Endothelial cell (in vitro differentiated cells): ENCODE results near the gene PPT2. TPM values are rescaled to one million over a fixed set of nuclear protein-coding genes. Genes with fewer than 3 reads are reported as not detected.

Experiments
- DNase-seq: peaks from one replicate; pipeline ENCODE4 v3.0.0; 2021; ENCODE audit warnings: low spot score
- H3K27ac Mint-ChIP-seq: one replicate; pipeline ENCODE4 v1.8.0; 2021; ENCODE audit warnings: mixed read lengths, inconsistent platforms; ENCODE audit not compliant: unreplicated experiment
- H3K27me3 Mint-ChIP-seq: one replicate; pipeline ENCODE4 v1.8.0; 2021; ENCODE audit warnings: mild to moderate bottlenecking, moderate library complexity, mixed read lengths, inconsistent platforms; ENCODE audit not compliant: unreplicated experiment
- H3K36me3 Mint-ChIP-seq: one replicate; pipeline ENCODE4 v1.8.0; 2021; ENCODE audit warnings: mild to moderate bottlenecking, low read depth, mixed read lengths, inconsistent platforms; ENCODE audit not compliant: unreplicated experiment
- H3K4me1 Mint-ChIP-seq: one replicate; pipeline ENCODE4 v1.8.0; 2021; ENCODE audit warnings: mild to moderate bottlenecking, mixed read lengths, inconsistent platforms; ENCODE audit not compliant: unreplicated experiment
- H3K4me3 Mint-ChIP-seq: one replicate; pipeline ENCODE4 v1.8.0; 2021; ENCODE audit warnings: mild to moderate bottlenecking, mixed read lengths, inconsistent platforms; ENCODE audit not compliant: unreplicated experiment
- H3K9me3 Mint-ChIP-seq: one replicate; pipeline ENCODE4 v1.8.0; 2021; ENCODE audit warnings: mixed read lengths, inconsistent platforms; ENCODE audit not compliant: unreplicated experiment
- total RNA-seq: library from RNA; stranded (reverse); fragmentation: NEBNext Ultra II Directional; extraction: Animal tissue kit (Norgen Biotek cat#: 25700); gene quantifications from one replicate; pipeline ENCODE4 v1.2.1, GENCODE V29; 2021; ENCODE audit not compliant: unreplicated experiment
- TF ChIP-seq, protein P1 (sequence below): fragments of 200-600 bp; sonication (generic); IDR thresholded peaks from one replicate; pipeline ENCODE4 v1.5.0; 2021; ENCODE audit warnings: antibody characterized with exemption; ENCODE audit not compliant: unreplicated experiment

Gene PPT2
- total RNA-seq, 1 donor from 2014 or later, result 44.4 TPM

DNA sequence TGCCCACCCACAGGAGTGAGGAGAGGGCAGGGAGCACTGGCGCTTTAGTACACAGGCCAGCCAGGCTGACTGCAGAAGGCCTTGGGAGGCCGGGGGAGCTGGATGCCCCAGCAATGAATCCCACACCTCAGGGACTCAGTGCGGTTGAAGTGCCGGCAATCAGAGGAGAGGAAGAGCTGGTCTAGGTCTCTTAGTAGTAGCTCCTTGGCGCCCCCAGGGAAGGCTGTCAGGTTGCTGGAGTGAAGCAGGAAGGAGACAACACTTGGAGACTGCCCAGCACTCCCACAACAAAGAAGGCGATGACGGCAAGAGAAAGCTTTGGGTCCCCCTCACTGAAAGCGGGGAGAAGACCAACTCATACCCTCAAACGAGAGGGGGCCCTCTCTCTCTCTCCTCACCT is 36.5 kb upstream of the PPT2 start:
- Mint-ChIP-seq H3K36me3 (peaks cover 35% of the 10 kb centered on the region), H3K9me3 (no peaks in the 10 kb centered on the region), H3K4me3 (no peak overlapping the region), H3K4me1 (peaks cover 17% of the 10 kb centered on the region), H3K27ac (no peak overlapping the region), H3K27me3 (peaks cover 9% of the 10 kb centered on the region)
- TF ChIP-seq, protein P1, sequence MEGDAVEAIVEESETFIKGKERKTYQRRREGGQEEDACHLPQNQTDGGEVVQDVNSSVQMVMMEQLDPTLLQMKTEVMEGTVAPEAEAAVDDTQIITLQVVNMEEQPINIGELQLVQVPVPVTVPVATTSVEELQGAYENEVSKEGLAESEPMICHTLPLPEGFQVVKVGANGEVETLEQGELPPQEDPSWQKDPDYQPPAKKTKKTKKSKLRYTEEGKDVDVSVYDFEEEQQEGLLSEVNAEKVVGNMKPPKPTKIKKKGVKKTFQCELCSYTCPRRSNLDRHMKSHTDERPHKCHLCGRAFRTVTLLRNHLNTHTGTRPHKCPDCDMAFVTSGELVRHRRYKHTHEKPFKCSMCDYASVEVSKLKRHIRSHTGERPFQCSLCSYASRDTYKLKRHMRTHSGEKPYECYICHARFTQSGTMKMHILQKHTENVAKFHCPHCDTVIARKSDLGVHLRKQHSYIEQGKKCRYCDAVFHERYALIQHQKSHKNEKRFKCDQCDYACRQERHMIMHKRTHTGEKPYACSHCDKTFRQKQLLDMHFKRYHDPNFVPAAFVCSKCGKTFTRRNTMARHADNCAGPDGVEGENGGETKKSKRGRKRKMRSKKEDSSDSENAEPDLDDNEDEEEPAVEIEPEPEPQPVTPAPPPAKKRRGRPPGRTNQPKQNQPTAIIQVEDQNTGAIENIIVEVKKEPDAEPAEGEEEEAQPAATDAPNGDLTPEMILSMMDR, result no peak
- no peak for DNase-seq

DNA sequence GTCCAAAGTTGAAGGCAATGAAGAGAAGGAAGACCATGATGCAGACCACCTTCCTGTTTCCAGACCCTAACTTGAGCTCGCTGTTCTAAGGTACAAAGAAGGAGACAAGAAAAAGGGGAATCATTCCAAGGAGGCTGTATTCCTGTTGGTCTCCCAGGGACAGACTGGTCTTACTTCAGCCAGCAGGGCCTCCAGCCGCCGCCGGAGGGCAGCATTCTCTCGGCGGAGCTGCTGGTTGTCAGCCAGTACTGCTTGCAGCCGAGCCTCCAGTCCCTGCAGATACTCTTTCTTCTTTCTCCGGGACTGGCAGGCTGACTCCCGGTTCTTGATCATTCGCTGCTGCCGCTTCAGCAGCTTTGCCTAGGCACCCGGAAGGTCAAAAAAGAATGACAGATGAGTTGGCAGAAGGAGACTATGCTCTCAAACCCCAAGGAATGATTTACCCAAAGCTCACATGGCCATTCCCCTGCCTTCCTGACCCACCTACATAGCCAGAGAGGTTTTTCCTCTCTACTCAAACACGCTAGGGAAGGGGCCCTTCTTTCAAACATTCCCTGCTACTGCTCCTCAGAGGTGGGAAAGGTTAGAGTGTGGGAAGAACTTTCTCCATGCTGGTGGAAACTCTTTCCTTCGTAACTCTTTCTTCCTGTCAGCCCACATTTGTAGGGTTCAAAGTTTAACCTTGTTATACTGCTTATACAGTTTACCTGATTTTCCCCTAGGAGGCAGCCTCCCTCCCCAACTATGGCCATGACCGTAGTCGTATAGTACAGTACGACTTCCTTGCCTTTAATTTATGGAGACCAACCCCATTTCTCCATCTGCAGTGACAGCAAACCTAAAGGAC is 34.9 kb upstream of the PPT2 start:
- DNase-seq, result peak; percentile 85
- Mint-ChIP-seq H3K9me3 (no peaks in the 10 kb centered on the region), H3K36me3 (peaks cover 30% of the 10 kb centered on the region), H3K4me1 (peaks cover 5% of the 10 kb centered on the region), H3K27ac (no peak overlapping the region), H3K4me3 (no peak overlapping the region), H3K27me3 (peaks cover 9% of the 10 kb centered on the region)
- TF ChIP-seq, protein P1, result peak; percentile 55

DNA sequence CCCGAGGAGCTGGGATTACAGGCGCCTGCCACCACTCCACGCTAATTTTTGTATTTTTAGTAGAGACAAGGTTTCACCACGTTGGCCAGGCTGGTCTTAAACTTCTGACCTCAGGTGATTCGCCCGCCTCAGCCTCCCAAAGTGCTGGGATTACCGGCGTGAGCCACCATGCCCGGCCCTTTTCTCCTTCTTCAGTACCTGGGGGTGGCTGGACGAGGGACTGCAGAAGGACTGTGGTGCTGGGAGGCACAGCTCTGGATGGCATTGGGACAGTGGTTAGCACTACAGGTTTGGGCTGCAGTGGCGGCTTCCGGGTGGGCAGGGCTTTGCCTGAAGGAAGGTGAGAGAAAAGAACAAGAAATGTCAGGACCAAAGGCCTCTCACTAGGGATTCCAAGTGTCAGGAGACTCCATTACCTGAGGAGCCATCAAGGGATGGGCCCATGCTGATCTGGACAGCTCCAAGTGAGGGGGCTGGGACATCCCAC is 33.3 kb upstream of the PPT2 start:
- no peak overlapping the region for H3K27ac Mint-ChIP-seq
- H3K36me3 Mint-ChIP-seq, result peaks cover 33% of the 10 kb centered on the region

DNA sequence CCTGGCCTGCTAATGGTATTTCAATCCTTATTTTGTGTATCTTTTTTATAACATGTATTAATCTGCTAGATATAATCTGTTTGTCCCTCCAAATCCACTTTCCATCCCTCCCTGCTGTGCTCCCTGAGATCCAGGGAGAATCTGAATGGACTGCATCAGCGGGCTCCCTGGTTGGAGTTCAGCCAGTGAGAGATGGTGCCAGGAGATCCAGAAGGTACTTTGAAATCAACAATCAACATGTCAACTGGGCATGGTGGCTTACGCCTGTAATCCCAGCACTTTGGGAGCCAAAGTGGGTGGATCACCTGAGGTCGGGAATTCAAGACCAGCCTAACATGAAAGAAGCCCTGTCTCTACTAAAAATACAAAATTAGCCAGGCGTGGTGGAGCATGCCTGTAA is 30.3 kb upstream of the PPT2 start:
- Mint-ChIP-seq H3K36me3 (peaks cover 35% of the 10 kb centered on the region), H3K27ac (no peak overlapping the region)

More for the DNA sequence above, 33.3 kb upstream of the PPT2 start:
- Mint-ChIP-seq H3K27me3 (peaks cover 9% of the 10 kb centered on the region), H3K4me3 (no peak overlapping the region), H3K4me1 (peaks cover 9% of the 10 kb centered on the region), H3K9me3 (no peaks in the 10 kb centered on the region)
- TF ChIP-seq, protein P1, result no peak
- no peak for DNase-seq

More for the DNA sequence above, 30.3 kb upstream of the PPT2 start:
- Mint-ChIP-seq H3K4me1 (peaks cover 33% of the 10 kb centered on the region), H3K27me3 (peaks cover 10% of the 10 kb centered on the region), H3K4me3 (peak overlapping the region; percentile 65), H3K9me3 (no peaks in the 10 kb centered on the region)
- DNase-seq, result no peak
- TF ChIP-seq, protein P1, result no peak
